IMR-90 (cell line): ENCODE data around the gene CHMP4A.

Experiments
- BHLHE40 ChIP-seq: fragments of 150-350 bp; IDR thresholded peaks from 2 replicates; pipeline ENCODE4 v1.6.1; 2016; ENCODE audit warnings: mild to moderate bottlenecking, low read depth, low read length
- CEBPB ChIP-seq: IDR thresholded peaks from 2 replicates; pipeline ENCODE4 v1.6.1; 2012; ENCODE audit warnings: low read depth, low read length, improper control_type of control experiment
- ELK1 ChIP-seq: fragments of 150-350 bp; IDR thresholded peaks from 2 replicates; pipeline ENCODE4 v1.6.1; 2016; ENCODE audit warnings: low read depth, mild to moderate bottlenecking, low read length, moderate library complexity, borderline replicate concordance
- FOS ChIP-seq: fragments of 150-350 bp; IDR thresholded peaks from 2 replicates; pipeline ENCODE4 v1.6.1; 2016; ENCODE audit warnings: low read depth, low read length
- MAFK ChIP-seq: IDR thresholded peaks from 2 replicates; pipeline ENCODE4 v1.6.1; 2012; ENCODE audit warnings: low read depth, low read length, improper control_type of control experiment
- MAZ ChIP-seq: IDR thresholded peaks from 2 replicates; pipeline ENCODE4 v1.6.1; 2012; ENCODE audit warnings: low read depth, mild to moderate bottlenecking, low read length, improper control_type of control experiment, moderate library complexity, borderline replicate concordance
- MXI1 ChIP-seq: IDR thresholded peaks from 2 replicates; pipeline ENCODE4 v1.6.1; 2012; ENCODE audit warnings: low read depth, mild to moderate bottlenecking, low read length, moderate library complexity, borderline replicate concordance
- POLR2A ChIP-seq: IDR thresholded peaks from 2 replicates; pipeline ENCODE4 v1.6.1; 2012; ENCODE audit warnings: mild to moderate bottlenecking, low read depth, low read length
- RAD21 ChIP-seq: IDR thresholded peaks from 2 replicates; pipeline ENCODE4 v1.6.1; 2012; ENCODE audit warnings: low read length, improper control_type of control experiment
- RCOR1 ChIP-seq: IDR thresholded peaks from 2 replicates; pipeline ENCODE4 v1.6.1; 2012; ENCODE audit warnings: mild to moderate bottlenecking, low read length, improper control_type of control experiment; ENCODE audit not compliant: insufficient replicate concordance
- SMC3 ChIP-seq: fragments of 150-350 bp; IDR thresholded peaks from 2 replicates; pipeline ENCODE4 v1.6.1; 2016; ENCODE audit warnings: low read depth, mild to moderate bottlenecking, antibody characterized with exemption, low read length, moderate library complexity
- TF ChIP-seq, protein P1 (sequence below): conservative IDR thresholded peaks from 2 replicates; pipeline ENCODE4 v1.5.1; 2012; ENCODE audit warnings: mild to moderate bottlenecking, low read depth, low read length, improper control_type of control experiment
- TF ChIP-seq, protein P2 (sequence below): fragments of 150-350 bp; IDR thresholded peaks from 2 replicates; pipeline ENCODE4 v1.6.1; 2017; ENCODE audit warnings: mild to moderate bottlenecking, antibody characterized with exemption, low read length, low read depth

DNA sequence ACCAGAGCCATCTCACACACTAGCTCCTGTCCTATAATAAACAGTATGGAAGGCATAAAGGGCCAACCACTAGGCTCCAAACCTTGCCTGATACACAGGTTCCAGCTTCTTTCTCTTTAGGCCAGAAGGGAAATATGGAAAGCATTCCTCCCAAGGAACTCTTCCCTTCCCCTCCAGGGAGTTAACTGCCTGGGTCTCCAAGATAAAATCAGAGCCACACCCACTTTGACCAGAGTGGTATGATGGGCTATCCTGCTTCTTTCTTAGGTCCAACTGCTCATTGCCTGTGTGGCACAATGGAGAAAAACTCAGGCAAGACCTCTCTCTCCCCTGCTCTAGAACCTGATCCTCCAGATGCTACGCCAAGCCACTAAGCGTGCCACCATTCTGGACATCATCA lies 5.7 kb downstream of the CHMP4A start:
- TF ChIP-seq, protein P1, sequence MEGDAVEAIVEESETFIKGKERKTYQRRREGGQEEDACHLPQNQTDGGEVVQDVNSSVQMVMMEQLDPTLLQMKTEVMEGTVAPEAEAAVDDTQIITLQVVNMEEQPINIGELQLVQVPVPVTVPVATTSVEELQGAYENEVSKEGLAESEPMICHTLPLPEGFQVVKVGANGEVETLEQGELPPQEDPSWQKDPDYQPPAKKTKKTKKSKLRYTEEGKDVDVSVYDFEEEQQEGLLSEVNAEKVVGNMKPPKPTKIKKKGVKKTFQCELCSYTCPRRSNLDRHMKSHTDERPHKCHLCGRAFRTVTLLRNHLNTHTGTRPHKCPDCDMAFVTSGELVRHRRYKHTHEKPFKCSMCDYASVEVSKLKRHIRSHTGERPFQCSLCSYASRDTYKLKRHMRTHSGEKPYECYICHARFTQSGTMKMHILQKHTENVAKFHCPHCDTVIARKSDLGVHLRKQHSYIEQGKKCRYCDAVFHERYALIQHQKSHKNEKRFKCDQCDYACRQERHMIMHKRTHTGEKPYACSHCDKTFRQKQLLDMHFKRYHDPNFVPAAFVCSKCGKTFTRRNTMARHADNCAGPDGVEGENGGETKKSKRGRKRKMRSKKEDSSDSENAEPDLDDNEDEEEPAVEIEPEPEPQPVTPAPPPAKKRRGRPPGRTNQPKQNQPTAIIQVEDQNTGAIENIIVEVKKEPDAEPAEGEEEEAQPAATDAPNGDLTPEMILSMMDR = no peak
- TF ChIP-seq RAD21 (no peak), ELK1 (no peak), CEBPB (no peak), POLR2A (no peak), SMC3 (no peak), BHLHE40 (no peak), MXI1 (no peak), MAZ (no peak), FOS (no peak), RCOR1 (no peak), MAFK (no peak)
- TF ChIP-seq, protein P2, sequence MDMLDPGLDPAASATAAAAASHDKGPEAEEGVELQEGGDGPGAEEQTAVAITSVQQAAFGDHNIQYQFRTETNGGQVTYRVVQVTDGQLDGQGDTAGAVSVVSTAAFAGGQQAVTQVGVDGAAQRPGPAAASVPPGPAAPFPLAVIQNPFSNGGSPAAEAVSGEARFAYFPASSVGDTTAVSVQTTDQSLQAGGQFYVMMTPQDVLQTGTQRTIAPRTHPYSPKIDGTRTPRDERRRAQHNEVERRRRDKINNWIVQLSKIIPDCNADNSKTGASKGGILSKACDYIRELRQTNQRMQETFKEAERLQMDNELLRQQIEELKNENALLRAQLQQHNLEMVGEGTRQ = no peak
